Loucy (cell line): ENCODE results near the gene GRM7.

Experiments
- H2AFZ ChIP-seq: fragments of 200-600 bp; sonication (generic); 2 replicates; pipeline ENCODE4 v1.6.0; 2016; ENCODE audit warnings: antibody characterized with exemption, mild to moderate bottlenecking, low read length, moderate library complexity
- H3F3A ChIP-seq: fragments of 200-600 bp; 2 replicates; pipeline ENCODE4 v1.6.0; 2016; ENCODE audit warnings: antibody characterized with exemption, low read depth, mild to moderate bottlenecking
- H3K27me3 ChIP-seq: fragments of 200-600 bp; sonication (generic); 2 replicates; pipeline ENCODE4 v1.6.1; 2014; ENCODE audit warnings: low read length, mild to moderate bottlenecking; ENCODE audit not compliant: insufficient read depth, poor library complexity, severe bottlenecking
- H3K36me3 ChIP-seq: fragments of 200-600 bp; sonication (generic); 2 replicates; pipeline ENCODE4 v1.6.1; 2016; ENCODE audit warnings: low read length; ENCODE audit not compliant: insufficient read depth
- H3K4me1 ChIP-seq: fragments of 200-600 bp; sonication (generic); 2 replicates; pipeline ENCODE4 v1.5.1; 2014; ENCODE audit warnings: low read length, mild to moderate bottlenecking; ENCODE audit not compliant: insufficient read depth, poor library complexity, severe bottlenecking
- H3K4me2 ChIP-seq: fragments of 200-600 bp; sonication (generic); 2 replicates; pipeline ENCODE4 v1.6.0; 2014; ENCODE audit warnings: antibody characterized with exemption, low read length, low read depth, mild to moderate bottlenecking; ENCODE audit not compliant: poor library complexity, severe bottlenecking
- H3K4me3 ChIP-seq: fragments of 200-600 bp; sonication (generic); 2 replicates; pipeline ENCODE4 v1.5.1; 2014; ENCODE audit warnings: low read length, mild to moderate bottlenecking, mixed read lengths; ENCODE audit not compliant: poor library complexity, severe bottlenecking
- H3K79me2 ChIP-seq: fragments of 200-600 bp; sonication (generic); 2 replicates; pipeline ENCODE4 v1.6.1; 2014; ENCODE audit warnings: low read length; ENCODE audit not compliant: insufficient read depth
- H3K9ac ChIP-seq: fragments of 200-600 bp; sonication (generic); 2 replicates; pipeline ENCODE4 v1.6.0; 2014; ENCODE audit warnings: mild to moderate bottlenecking, low read depth, low read length, moderate library complexity; ENCODE audit not compliant: poor library complexity, severe bottlenecking
- H3K9me2 ChIP-seq: fragments of 200-600 bp; sonication (generic); replicated peaks from 2 replicates; pipeline ENCODE4 v1.6.1; 2016; ENCODE audit warnings: low read depth, low read length, mixed read lengths
- H3K9me3 ChIP-seq: fragments of 200-600 bp; sonication (generic); 2 replicates; pipeline ENCODE4 v1.6.1; 2014; ENCODE audit warnings: mild to moderate bottlenecking, antibody characterized with exemption, low read length, low read depth; ENCODE audit not compliant: insufficient read depth
- H4K20me1 ChIP-seq: fragments of 200-600 bp; sonication (generic); 2 replicates; pipeline ENCODE4 v1.6.0; 2014; ENCODE audit warnings: antibody characterized with exemption, low read length, mild to moderate bottlenecking; ENCODE audit not compliant: insufficient read depth, poor library complexity, severe bottlenecking
- CTCF ChIP-seq: fragments of 200-600 bp; sonication (generic); conservative IDR thresholded peaks from 2 replicates; pipeline ENCODE4 v1.5.1; 2014; ENCODE audit warnings: mild to moderate bottlenecking, antibody characterized with exemption, low read length
- EZH2phosphoT487 ChIP-seq: fragments of 200-600 bp; IDR thresholded peaks from 2 replicates; pipeline ENCODE4 v1.6.1; 2018; ENCODE audit warnings: antibody characterized with exemption, mild to moderate bottlenecking, moderate library complexity, borderline replicate concordance

Gene GRM7

GRCh38 chr3:7264196-7264526 is 403.2 kb downstream of the GRM7 start:
- TF ChIP-seq EZH2phosphoT487 (no peak), CTCF (no peak)
- Histone ChIP-seq H3F3A (no peaks in the 10 kb centered on the region), H3K9me3 (no peaks in the 10 kb centered on the region), H2AFZ (no peak overlapping the region), H3K79me2 (no peaks in the 10 kb centered on the region), H3K9ac (no peak overlapping the region), H3K4me2 (no peak overlapping the region), H3K36me3 (no peaks in the 10 kb centered on the region), H3K27me3 (no peaks in the 10 kb centered on the region), H3K4me3 (no peak overlapping the region), H4K20me1 (no peaks in the 10 kb centered on the region), H3K9me2 (no peaks in the 10 kb centered on the region), H3K4me1 (no peaks in the 10 kb centered on the region)

- no peak overlapping the region for H3K4me3 ChIP-seq
- H3K9me2 ChIP-seq = no peaks in the 10 kb centered on the region
- no peaks in the 10 kb centered on the region for H3K4me1 ChIP-seq
- H3F3A ChIP-seq = no peaks in the 10 kb centered on the region
- H2AFZ ChIP-seq = no peak overlapping the region
- TF ChIP-seq CTCF (no peak), EZH2phosphoT487 (no peak)
- H3K27me3 ChIP-seq = no peaks in the 10 kb centered on the region
- no peak overlapping the region for H3K9ac ChIP-seq
- H3K9me3 ChIP-seq = no peaks in the 10 kb centered on the region
- H4K20me1 ChIP-seq = no peaks in the 10 kb centered on the region
- H3K4me2 ChIP-seq = no peak overlapping the region
- H3K79me2 ChIP-seq = no peaks in the 10 kb centered on the region
- no peaks in the 10 kb centered on the region for H3K36me3 ChIP-seq
Observed at GRCh38 chr3:7265736-7266135, 404.8 kb downstream of the GRM7 start.

DNA sequence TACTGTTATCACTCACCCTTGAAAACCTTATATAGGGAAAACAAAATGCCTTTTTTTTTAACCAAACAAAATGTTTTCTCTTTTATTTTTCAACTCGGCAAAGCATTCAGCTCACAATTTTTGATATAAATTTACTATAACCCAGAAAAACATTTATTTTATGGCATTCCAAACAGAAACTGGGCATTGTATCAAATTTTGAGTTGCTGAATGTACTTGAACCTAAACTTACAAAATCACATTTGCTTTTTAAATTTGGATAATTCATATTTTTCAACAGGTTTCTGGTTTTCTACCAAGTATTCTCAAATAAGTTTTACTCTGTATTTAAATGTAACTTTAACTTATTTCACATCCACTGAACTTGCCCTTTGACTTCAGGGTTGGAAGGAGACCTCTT is 405.6 kb downstream of the GRM7 start:
- no peaks in the 10 kb centered on the region for H3K9me3 ChIP-seq
- H3K9ac ChIP-seq = no peak overlapping the region
- H3K27me3 ChIP-seq = no peaks in the 10 kb centered on the region
- no peak overlapping the region for H2AFZ ChIP-seq
- H3K36me3 ChIP-seq = no peaks in the 10 kb centered on the region
- no peak for TF ChIP-seq CTCF
- H3K4me3 ChIP-seq = no peak overlapping the region
- no peaks in the 10 kb centered on the region for H4K20me1 ChIP-seq
- no peaks in the 10 kb centered on the region for H3K79me2 ChIP-seq
- H3K4me1 ChIP-seq = no peaks in the 10 kb centered on the region
- no peaks in the 10 kb centered on the region for H3K9me2 ChIP-seq
- H3K4me2 ChIP-seq = no peak overlapping the region
- H3F3A ChIP-seq = no peaks in the 10 kb centered on the region
